WTC11 (cell line): Measurements from ENCODE around the gene DLGAP3.

Source experiments
- CREB1 ChIP-seq: sonication (generic); formaldehyde crosslinking; IDR thresholded peaks from 2 replicates; pipeline ENCODE4 v1.8.0; 2023; ENCODE audit warnings: mild to moderate bottlenecking, missing genetic modification reagents
- NFYB ChIP-seq: sonication (generic); formaldehyde crosslinking; conservative IDR thresholded peaks from 2 replicates; pipeline ENCODE4 v1.8.0; 2022; ENCODE audit warnings: low read depth, missing genetic modification reagents
- TP53 ChIP-seq: sonication (generic); formaldehyde crosslinking; IDR thresholded peaks from 2 replicates; pipeline ENCODE4 v1.8.1; 2023; ENCODE audit warnings: mild to moderate bottlenecking, missing genetic modification reagents
- ZNF121 ChIP-seq: sonication (generic); formaldehyde crosslinking; IDR thresholded peaks from 2 replicates; pipeline ENCODE4 v1.8.0; 2023; ENCODE audit warnings: missing genetic modification reagents
- ZNF317 ChIP-seq: sonication (generic); formaldehyde crosslinking; IDR thresholded peaks from 2 replicates; pipeline ENCODE4 v1.8.1; 2023; ENCODE audit warnings: low read depth, mild to moderate bottlenecking, moderate library complexity, missing genetic modification reagents, borderline replicate concordance
- TF ChIP-seq, protein P1 (sequence below): fragments of 200-600 bp; IDR thresholded peaks from 2 replicates; pipeline ENCODE4 v1.8.0; 2022; ENCODE audit warnings: antibody characterized with exemption
- TF ChIP-seq, protein P2 (sequence below): sonication (generic); formaldehyde crosslinking; IDR thresholded peaks from 2 replicates; pipeline ENCODE4 v1.8.1; 2023; ENCODE audit warnings: mild to moderate bottlenecking, missing genetic modification reagents, moderate library complexity
- TF ChIP-seq, protein P3 (sequence below): sonication (generic); formaldehyde crosslinking; IDR thresholded peaks from 2 replicates; pipeline ENCODE4 v1.8.0; 2022; ENCODE audit warnings: mild to moderate bottlenecking, missing genetic modification reagents

DNA sequence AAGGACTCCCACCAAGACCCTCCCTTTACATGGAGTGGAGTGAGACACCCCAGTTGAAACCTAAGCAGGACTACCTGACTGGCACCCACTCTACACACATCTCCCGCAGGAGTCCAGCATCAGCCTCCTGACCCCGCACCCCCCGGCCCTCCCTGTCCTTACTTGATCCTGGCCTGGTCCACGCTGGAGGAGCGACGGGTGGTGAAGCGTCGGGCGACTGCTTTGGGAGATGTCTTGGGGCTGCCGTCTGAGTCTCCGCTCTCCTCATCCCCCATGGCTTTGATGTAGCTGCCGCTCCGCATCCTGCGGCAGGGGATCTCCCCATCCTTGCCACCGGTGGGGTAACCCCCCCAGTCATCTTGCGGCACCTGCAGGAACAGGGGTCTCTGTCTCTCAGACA lies 29.5 kb downstream of the DLGAP3 start:
- TF ChIP-seq, protein P1, sequence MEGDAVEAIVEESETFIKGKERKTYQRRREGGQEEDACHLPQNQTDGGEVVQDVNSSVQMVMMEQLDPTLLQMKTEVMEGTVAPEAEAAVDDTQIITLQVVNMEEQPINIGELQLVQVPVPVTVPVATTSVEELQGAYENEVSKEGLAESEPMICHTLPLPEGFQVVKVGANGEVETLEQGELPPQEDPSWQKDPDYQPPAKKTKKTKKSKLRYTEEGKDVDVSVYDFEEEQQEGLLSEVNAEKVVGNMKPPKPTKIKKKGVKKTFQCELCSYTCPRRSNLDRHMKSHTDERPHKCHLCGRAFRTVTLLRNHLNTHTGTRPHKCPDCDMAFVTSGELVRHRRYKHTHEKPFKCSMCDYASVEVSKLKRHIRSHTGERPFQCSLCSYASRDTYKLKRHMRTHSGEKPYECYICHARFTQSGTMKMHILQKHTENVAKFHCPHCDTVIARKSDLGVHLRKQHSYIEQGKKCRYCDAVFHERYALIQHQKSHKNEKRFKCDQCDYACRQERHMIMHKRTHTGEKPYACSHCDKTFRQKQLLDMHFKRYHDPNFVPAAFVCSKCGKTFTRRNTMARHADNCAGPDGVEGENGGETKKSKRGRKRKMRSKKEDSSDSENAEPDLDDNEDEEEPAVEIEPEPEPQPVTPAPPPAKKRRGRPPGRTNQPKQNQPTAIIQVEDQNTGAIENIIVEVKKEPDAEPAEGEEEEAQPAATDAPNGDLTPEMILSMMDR: no peak
- TF ChIP-seq, protein P2, sequence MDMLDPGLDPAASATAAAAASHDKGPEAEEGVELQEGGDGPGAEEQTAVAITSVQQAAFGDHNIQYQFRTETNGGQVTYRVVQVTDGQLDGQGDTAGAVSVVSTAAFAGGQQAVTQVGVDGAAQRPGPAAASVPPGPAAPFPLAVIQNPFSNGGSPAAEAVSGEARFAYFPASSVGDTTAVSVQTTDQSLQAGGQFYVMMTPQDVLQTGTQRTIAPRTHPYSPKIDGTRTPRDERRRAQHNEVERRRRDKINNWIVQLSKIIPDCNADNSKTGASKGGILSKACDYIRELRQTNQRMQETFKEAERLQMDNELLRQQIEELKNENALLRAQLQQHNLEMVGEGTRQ (CRISPR knock-in tag): no peak
- TF ChIP-seq, protein P3, sequence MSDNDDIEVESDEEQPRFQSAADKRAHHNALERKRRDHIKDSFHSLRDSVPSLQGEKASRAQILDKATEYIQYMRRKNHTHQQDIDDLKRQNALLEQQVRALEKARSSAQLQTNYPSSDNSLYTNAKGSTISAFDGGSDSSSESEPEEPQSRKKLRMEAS (CRISPR knock-in tag): no peak
- TF ChIP-seq ZNF317 (no peak), NFYB (CRISPR knock-in tag) (no peak), TP53 (CRISPR knock-in tag) (no peak), ZNF121 (CRISPR knock-in tag) (no peak), CREB1 (CRISPR knock-in tag) (no peak)
